WTC11 (cell line): Measurements from ENCODE around the gene MET.

Source experiments
- GRHL2 ChIP-seq: fragments of 250-450 bp; sonication (Bioruptor Pico); IDR thresholded peaks from 2 replicates; pipeline ENCODE4 v1.8.0; 2022; ENCODE audit warnings: mild to moderate bottlenecking, moderate library complexity; ENCODE audit not compliant: insufficient replicate concordance, severe bottlenecking
- ZNF232 ChIP-seq: sonication (generic); formaldehyde crosslinking; IDR thresholded peaks from 2 replicates; pipeline ENCODE4 v1.8.0; 2022; ENCODE audit warnings: mild to moderate bottlenecking, missing genetic modification reagents
- TF ChIP-seq, protein P1 (sequence below): fragments of 200-600 bp; IDR thresholded peaks from 2 replicates; pipeline ENCODE4 v1.8.0; 2022; ENCODE audit warnings: antibody characterized with exemption
- TF ChIP-seq, protein P2 (sequence below): sonication (generic); formaldehyde crosslinking; IDR thresholded peaks from 2 replicates; pipeline ENCODE4 v1.8.1; 2022; ENCODE audit warnings: mild to moderate bottlenecking, moderate library complexity, missing genetic modification reagents

DNA sequence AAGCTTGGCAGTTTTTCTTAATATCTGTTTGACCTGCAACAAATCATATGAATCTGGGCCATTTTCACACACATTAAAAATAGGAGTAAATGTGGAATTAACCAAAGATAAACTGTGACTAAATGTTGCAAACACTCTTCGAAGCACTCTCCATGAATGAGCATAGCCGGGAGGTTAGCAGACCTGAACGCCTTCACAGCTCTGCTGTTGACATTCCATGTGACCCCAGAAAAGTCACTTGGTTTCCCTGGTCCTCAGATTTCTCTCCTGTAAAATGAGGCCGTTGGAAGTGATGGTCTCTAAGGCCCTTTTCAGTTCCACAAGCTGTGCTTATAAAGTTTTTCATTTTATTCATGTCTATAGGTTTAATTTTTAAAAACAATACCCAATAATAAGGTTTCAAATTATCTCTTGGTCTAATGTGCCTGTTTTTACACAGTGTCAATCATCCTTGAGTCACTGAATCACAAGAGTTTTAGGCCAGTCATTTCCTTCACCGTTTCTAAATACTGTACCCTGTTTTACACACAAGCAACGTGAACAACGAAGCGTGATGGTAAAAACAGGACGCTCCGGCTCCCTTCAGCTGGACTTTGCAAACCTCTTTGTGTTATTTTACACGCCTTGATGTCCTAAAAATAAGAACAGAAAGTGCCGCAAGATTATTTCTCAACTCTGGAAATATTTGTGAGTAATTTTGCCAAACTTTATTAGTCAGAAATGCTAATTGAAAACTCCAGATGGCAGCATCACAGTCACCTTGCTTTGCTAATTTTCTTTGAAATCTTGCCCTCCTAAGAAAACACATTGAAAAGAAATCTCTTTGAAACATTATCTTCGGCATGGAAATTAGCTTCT lies 38.6 kb upstream of the MET start:
- TF ChIP-seq, protein P1, sequence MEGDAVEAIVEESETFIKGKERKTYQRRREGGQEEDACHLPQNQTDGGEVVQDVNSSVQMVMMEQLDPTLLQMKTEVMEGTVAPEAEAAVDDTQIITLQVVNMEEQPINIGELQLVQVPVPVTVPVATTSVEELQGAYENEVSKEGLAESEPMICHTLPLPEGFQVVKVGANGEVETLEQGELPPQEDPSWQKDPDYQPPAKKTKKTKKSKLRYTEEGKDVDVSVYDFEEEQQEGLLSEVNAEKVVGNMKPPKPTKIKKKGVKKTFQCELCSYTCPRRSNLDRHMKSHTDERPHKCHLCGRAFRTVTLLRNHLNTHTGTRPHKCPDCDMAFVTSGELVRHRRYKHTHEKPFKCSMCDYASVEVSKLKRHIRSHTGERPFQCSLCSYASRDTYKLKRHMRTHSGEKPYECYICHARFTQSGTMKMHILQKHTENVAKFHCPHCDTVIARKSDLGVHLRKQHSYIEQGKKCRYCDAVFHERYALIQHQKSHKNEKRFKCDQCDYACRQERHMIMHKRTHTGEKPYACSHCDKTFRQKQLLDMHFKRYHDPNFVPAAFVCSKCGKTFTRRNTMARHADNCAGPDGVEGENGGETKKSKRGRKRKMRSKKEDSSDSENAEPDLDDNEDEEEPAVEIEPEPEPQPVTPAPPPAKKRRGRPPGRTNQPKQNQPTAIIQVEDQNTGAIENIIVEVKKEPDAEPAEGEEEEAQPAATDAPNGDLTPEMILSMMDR = no peak
- TF ChIP-seq ZNF232 (CRISPR knock-in tag) = no peak
- TF ChIP-seq, protein P2, sequence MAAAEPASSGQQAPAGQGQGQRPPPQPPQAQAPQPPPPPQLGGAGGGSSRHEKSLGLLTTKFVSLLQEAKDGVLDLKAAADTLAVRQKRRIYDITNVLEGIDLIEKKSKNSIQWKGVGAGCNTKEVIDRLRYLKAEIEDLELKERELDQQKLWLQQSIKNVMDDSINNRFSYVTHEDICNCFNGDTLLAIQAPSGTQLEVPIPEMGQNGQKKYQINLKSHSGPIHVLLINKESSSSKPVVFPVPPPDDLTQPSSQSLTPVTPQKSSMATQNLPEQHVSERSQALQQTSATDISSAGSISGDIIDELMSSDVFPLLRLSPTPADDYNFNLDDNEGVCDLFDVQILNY (CRISPR knock-in tag) = no peak
- no peak for TF ChIP-seq GRHL2 (CRISPR knock-in tag)
